ENCODE results near the gene RUNDC1.
"Not testable (repeated sequence)": the region's sequence is repeated elsewhere in the genome, so short reads cannot be mapped to it uniquely, and the experiment has no call there.

The RUNDC1 gene

DNA sequence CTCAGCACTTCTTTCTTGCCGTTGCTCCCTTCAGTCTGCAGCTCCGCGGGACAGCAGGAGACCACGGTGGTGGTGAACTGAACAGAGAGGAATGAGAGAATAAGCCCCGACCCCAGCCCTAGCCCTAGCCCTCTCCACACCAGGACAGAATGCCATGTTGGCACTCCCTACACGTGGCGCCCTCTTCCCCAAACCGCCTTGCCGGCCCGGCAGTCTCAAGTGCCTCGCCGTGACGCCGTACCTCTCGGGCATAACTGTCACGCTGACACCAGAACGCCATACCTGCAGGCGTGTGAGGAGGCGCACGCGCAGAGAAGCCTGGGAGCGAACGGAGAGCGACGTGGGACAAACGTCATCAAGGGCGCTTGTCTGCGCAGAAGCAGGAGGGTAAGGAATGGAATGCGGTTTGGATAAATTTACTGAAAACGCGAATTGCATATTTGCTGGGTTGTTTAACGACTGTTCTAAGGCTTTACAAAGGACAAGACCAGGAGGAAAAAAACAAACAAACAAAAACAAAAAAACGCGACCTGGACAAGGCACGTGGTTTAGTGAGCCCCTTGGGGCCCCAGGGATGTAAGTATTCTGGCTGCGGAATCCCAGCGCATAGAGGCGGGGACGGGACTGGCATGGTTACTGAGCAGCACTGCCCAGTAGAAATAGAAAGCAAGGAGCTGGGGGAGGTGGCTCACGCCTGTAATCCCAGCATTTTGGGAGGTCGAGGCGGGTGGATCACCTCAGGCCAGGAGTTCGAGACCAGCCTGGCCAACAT lies 16.0 kb upstream of the RUNDC1 start, which contains the start of gene AARSD1:
TSS of gene AARSD1 (minus strand) at position 294 of the 772 bp plus-strand sequence. CDS start at position 280, 14 bp downstream.
- DNase-seq (ENCODE audit: low spot score): peak; percentile 90
- in situ Hi-C loops (cut with MboI; ENCODE audit: low pct_unique_long_range_greater_than_20kb, low sequenced_read_pairs, unreplicated experiment): no loop called here
- TF ChIP-seq, protein P1, sequence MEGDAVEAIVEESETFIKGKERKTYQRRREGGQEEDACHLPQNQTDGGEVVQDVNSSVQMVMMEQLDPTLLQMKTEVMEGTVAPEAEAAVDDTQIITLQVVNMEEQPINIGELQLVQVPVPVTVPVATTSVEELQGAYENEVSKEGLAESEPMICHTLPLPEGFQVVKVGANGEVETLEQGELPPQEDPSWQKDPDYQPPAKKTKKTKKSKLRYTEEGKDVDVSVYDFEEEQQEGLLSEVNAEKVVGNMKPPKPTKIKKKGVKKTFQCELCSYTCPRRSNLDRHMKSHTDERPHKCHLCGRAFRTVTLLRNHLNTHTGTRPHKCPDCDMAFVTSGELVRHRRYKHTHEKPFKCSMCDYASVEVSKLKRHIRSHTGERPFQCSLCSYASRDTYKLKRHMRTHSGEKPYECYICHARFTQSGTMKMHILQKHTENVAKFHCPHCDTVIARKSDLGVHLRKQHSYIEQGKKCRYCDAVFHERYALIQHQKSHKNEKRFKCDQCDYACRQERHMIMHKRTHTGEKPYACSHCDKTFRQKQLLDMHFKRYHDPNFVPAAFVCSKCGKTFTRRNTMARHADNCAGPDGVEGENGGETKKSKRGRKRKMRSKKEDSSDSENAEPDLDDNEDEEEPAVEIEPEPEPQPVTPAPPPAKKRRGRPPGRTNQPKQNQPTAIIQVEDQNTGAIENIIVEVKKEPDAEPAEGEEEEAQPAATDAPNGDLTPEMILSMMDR (IDR thresholded peaks at IDR 0.05; ENCODE audit: extremely low read depth, insufficient read depth, missing control alignments): no peak

- in situ Hi-C loops (cut with MboI; ENCODE audit: low pct_unique_long_range_greater_than_20kb, low sequenced_read_pairs, unreplicated experiment): no loop called here
- TF ChIP-seq, protein P1 (IDR thresholded peaks at IDR 0.05; ENCODE audit: extremely low read depth, insufficient read depth, missing control alignments): no peak
- DNase-seq (ENCODE audit: low spot score): no peak
These were observed 12.4 kb upstream of the RUNDC1 start for GRCh38 chr17:42967925-42968324.

GRCh38 chr17:42969001-42969581 lies 11.3 kb upstream of the RUNDC1 start:
- no peak for DNase-seq (ENCODE audit: low spot score)
- TF ChIP-seq, protein P1 (IDR thresholded peaks at IDR 0.05; ENCODE audit: extremely low read depth, insufficient read depth, missing control alignments): no peak
- in situ Hi-C loops (cut with MboI; ENCODE audit: low pct_unique_long_range_greater_than_20kb, low sequenced_read_pairs, unreplicated experiment): no loop called here

- no peak for DNase-seq (ENCODE audit: low spot score)
- in situ Hi-C loops (cut with MboI; ENCODE audit: low pct_unique_long_range_greater_than_20kb, low sequenced_read_pairs, unreplicated experiment): no loop called here
- TF ChIP-seq, protein P1 (IDR thresholded peaks at IDR 0.05; ENCODE audit: extremely low read depth, insufficient read depth, missing control alignments): no peak
These were observed 8.8 kb upstream of the RUNDC1 start for GRCh38 chr17:42971589-42971988.

GRCh38 chr17:42973323-42973722 lies 7.0 kb upstream of the RUNDC1 start:
- in situ Hi-C loops (cut with MboI; ENCODE audit: low pct_unique_long_range_greater_than_20kb, low sequenced_read_pairs, unreplicated experiment); DNase-seq (ENCODE audit: low spot score): not testable (repeated sequence)

DNA sequence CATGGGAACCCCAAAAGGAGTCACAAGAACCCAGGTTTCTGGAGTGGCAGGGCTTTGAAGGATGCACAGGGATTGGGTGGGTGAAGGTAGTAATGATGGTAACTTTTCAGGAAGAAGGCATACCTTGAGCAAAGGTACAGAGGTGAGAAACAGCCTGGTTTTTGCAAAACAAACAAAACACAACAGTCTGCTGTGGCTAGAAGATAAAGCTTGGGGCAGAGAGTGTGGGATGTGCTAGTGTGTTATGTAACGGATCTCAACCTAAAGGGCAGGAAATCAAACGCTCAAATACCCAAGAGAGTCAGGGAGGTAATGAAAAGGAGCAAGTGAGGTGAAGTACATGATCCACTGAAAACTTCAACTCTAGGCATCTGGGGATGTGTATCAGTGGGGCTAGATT lies 5.1 kb upstream of the RUNDC1 start:
- TF ChIP-seq, protein P1 (IDR thresholded peaks at IDR 0.05; ENCODE audit: extremely low read depth, insufficient read depth, missing control alignments): no peak
- DNase-seq (ENCODE audit: low spot score): no peak
- in situ Hi-C loops (cut with MboI; ENCODE audit: low pct_unique_long_range_greater_than_20kb, low sequenced_read_pairs, unreplicated experiment): no loop called here

DNA sequence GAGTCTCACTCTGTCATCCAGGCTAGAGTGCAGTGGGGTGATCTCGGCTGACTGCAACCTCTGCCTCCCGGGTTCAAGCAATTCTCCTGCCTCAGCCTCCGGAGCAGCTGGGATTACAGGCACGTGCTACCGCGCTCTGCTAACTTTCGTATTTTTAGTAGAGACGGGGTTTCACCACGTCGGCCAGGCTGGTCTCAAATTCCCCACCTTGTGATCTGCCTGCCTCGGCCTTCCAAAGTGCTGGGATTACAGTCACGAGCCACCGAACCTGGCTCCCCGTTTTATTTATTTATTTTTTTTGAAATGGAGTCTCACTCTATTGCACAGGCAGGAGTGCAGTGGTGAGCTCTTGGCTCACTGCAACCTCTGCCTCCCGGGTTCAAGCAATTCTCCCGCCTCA lies 4.7 kb upstream of the RUNDC1 start:
- DNase-seq (ENCODE audit: low spot score); in situ Hi-C loops (cut with MboI; ENCODE audit: low pct_unique_long_range_greater_than_20kb, low sequenced_read_pairs, unreplicated experiment): not testable (repeated sequence)

Measured in GM13977 (cell line).